Measurements from ENCODE around the gene CTU1.

GRCh38 chr19:51150627-51151026 lies 42.4 kb upstream of the CTU1 start:
- TF ChIP-seq REST (tag by site-specific recombination; IDR thresholded peaks at IDR 0.05) (no peak), HOXA7 (CRISPR knock-in tag; IDR thresholded peaks at IDR 0.05; ENCODE audit: borderline replicate concordance) (no peak), ZSCAN30 (tag by site-specific recombination; IDR thresholded peaks at IDR 0.05) (no peak), HIC1 (tag by site-specific recombination; IDR thresholded peaks at IDR 0.05) (no peak), ZNF423 (tag by site-specific recombination; IDR thresholded peaks at IDR 0.05) (no peak), ZBTB11 (tag by site-specific recombination; conservative IDR thresholded peaks at IDR 0.05; ENCODE audit: low read depth) (no peak), ZNF292 (tag by site-specific recombination; IDR thresholded peaks at IDR 0.05; ENCODE audit: borderline replicate concordance, low read depth) (no peak), GLIS2 (tag by site-specific recombination; IDR thresholded peaks at IDR 0.05) (no peak), TCF7L2 (IDR thresholded peaks at IDR 0.05; ENCODE audit: borderline replicate concordance, low read depth, low read length) (no peak), YY1 (tag by site-specific recombination; IDR thresholded peaks at IDR 0.05) (no peak), ZNF529 (tag by site-specific recombination; IDR thresholded peaks at IDR 0.05; ENCODE audit: insufficient replicate concordance) (no peak), ZNF184 (tag by site-specific recombination; IDR thresholded peaks at IDR 0.05) (no peak)
- TF ChIP-seq, protein P1, sequence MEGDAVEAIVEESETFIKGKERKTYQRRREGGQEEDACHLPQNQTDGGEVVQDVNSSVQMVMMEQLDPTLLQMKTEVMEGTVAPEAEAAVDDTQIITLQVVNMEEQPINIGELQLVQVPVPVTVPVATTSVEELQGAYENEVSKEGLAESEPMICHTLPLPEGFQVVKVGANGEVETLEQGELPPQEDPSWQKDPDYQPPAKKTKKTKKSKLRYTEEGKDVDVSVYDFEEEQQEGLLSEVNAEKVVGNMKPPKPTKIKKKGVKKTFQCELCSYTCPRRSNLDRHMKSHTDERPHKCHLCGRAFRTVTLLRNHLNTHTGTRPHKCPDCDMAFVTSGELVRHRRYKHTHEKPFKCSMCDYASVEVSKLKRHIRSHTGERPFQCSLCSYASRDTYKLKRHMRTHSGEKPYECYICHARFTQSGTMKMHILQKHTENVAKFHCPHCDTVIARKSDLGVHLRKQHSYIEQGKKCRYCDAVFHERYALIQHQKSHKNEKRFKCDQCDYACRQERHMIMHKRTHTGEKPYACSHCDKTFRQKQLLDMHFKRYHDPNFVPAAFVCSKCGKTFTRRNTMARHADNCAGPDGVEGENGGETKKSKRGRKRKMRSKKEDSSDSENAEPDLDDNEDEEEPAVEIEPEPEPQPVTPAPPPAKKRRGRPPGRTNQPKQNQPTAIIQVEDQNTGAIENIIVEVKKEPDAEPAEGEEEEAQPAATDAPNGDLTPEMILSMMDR (tag by site-specific recombination; IDR thresholded peaks at IDR 0.05): no peak
